Epithelial cell of esophagus (primary cell): Measurements from ENCODE around the gene GABRA5.

Source experiments
- DNase-seq: peaks from one replicate; pipeline ENCODE4 v3.0.0; 2010; ENCODE audit warnings: low read depth
- H3K4me3 ChIP-seq: 2 replicates; pipeline ENCODE4 v1.5.1; 2011; ENCODE audit warnings: mild to moderate bottlenecking, low read length, control low read depth
- TF ChIP-seq, protein P1 (sequence below): IDR thresholded peaks from 2 replicates; pipeline ENCODE4 v1.5.1; 2011; ENCODE audit warnings: low read depth, mild to moderate bottlenecking, low read length, control low read depth, inconsistent platforms; ENCODE audit not compliant: insufficient read depth; ENCODE audit errors: missing control alignments

GABRA5 gene

DNA sequence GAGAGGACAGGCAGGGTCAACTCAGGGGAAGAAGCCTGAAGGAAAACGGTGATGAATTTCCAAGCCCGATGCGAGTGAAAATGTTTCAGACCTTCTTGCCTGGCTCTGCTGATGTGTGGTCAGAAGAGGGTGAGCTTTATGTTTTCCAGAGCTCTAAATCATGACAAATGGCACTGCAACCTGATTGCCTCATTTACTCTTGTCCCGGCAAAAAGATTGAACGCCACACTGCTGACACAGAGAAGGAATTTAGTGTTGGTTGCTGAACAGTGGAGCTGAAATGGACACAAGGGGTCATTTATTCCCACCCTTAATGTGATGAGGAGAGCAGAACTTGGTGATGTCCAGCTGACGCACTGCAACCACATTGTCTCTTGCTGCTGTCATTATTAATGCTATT lies 68.0 kb downstream of the GABRA5 start:
- no peak for DNase-seq
- TF ChIP-seq, protein P1, sequence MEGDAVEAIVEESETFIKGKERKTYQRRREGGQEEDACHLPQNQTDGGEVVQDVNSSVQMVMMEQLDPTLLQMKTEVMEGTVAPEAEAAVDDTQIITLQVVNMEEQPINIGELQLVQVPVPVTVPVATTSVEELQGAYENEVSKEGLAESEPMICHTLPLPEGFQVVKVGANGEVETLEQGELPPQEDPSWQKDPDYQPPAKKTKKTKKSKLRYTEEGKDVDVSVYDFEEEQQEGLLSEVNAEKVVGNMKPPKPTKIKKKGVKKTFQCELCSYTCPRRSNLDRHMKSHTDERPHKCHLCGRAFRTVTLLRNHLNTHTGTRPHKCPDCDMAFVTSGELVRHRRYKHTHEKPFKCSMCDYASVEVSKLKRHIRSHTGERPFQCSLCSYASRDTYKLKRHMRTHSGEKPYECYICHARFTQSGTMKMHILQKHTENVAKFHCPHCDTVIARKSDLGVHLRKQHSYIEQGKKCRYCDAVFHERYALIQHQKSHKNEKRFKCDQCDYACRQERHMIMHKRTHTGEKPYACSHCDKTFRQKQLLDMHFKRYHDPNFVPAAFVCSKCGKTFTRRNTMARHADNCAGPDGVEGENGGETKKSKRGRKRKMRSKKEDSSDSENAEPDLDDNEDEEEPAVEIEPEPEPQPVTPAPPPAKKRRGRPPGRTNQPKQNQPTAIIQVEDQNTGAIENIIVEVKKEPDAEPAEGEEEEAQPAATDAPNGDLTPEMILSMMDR = no peak
- no peak overlapping the region for H3K4me3 ChIP-seq

DNA sequence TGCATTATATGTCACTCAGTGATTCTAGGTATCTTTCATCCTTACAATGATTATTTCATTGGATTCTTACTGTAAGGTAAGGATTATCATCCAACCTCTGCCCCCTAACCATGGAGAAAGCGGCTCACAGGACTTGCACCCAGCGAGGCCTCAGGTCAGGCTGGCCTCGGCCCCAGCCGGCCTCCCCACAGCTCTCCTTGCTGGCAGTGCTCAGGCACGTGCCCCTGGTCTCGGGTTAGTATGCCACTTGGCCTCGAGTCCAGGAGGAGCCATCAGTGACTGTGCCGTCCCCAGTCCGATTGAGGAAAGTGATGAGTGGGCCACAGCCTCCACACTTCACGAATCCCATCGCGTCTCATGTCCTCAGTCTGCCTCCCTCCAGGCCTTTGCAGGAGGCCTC lies 68.5 kb downstream of the GABRA5 start:
- H3K4me3 ChIP-seq = no peak overlapping the region
- DNase-seq = no peak
- TF ChIP-seq, protein P1 = no peak

DNA sequence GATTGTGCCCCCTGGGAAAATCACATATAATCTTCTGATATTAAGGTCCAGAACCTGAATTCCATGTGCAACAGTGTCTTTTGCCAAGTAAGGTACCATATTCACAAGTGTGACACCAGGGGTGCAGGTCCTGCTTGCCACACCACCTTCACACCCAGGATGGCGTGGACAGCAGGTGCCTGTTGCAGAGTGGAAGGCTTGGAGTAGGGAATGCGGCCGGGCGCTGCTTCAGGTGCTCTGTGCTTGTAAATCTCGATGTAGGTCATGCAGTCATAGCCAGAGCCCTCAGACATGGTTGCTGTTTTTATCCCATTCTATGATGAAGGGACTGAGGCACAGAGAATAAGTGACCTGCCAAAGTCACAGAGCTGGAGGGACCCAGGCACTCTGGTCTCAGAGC lies 69.6 kb downstream of the GABRA5 start:
- no peak for DNase-seq
- H3K4me3 ChIP-seq = no peak overlapping the region
- TF ChIP-seq, protein P1 = no peak

DNA sequence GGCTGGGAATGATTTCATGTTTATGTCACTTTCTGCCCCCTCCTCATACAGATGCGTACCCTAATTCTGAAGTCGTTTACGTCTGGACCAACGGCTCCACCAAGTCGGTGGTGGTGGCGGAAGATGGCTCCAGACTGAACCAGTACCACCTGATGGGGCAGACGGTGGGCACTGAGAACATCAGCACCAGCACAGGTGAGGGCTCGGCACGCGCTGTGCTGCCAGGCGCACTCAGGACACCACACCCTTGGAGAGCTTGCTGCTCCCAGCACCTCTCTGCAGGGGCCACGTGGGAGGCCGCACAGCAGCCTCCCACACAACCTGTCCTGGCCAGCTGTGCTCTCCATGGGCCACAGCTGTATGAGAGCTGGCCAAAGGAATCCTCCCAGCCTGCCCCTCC lies 70.3 kb downstream of the GABRA5 start:
- TF ChIP-seq, protein P1 = no peak
- H3K4me3 ChIP-seq = no peak overlapping the region
- no peak for DNase-seq

DNA sequence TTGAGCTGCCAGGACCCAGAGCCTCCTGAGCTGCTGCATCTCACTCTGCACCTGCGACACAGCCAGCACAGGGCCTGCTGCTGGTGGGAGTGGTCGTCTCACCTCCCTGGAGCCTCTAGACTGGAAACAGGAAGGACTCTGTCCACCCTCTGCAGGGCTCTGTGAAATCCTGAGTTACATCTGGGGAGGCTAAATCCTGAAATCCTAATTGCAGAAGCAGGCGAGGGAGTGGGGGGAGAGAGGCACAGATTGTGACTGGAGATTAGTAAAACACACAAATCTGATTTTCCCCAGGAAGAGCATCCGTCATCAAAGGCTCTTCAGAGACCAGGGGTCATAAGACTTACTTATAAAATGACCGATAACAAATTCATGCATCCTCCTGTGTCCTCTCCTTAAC lies 72.5 kb downstream of the GABRA5 start:
- TF ChIP-seq, protein P1 = no peak
- H3K4me3 ChIP-seq = no peak overlapping the region
- no peak for DNase-seq

DNA sequence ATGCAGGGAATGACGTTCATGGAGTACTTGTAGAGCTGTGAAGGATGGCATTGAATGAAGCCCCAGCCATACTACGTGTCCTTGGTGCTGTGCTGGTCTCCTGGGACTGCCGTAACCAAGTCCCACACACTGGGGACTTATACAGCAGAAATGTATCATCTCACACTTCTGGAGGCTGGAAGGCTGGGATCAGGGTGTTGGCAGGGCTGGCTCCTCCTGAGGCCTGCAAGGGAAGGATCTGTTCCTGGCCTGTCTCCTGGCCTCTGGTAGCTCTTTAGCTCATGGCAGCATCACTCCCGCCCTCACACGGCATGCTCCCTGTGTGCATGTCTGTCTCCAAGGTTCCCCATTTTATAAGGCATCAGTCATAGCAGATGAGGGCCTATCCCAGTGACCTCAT lies 74.6 kb downstream of the GABRA5 start:
- H3K4me3 ChIP-seq = no peak overlapping the region
- TF ChIP-seq, protein P1 = no peak
- DNase-seq = no peak

DNA sequence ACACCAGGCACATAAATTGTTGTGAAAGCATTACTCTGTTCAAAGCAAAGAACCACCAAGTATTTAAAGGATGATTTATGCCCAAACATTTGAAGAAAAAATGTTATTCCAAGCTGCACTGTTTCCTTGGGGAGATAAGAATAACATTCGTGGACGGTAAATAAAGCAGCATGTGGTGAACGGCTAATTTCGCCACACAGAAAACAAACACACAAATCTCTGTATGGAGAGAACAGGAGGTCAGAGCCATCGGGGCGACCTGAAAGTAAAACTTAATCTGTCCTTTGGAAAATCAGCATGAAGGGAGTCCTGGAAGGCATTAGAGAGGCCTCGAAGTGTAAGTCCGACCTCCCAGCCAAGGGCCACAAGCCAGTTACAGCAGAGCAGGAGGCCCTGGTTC lies 77.0 kb downstream of the GABRA5 start:
- H3K4me3 ChIP-seq = no peak overlapping the region
- TF ChIP-seq, protein P1 = no peak
- no peak for DNase-seq
